ENCODE data around the gene RSRC1. TPM values are rescaled to one million over a fixed set of nuclear protein-coding genes. Genes with fewer than 3 reads are reported as not detected.

The RSRC1 gene
- total RNA-seq, 1 donor from 2014 or later, result 45.6 TPM

DNA sequence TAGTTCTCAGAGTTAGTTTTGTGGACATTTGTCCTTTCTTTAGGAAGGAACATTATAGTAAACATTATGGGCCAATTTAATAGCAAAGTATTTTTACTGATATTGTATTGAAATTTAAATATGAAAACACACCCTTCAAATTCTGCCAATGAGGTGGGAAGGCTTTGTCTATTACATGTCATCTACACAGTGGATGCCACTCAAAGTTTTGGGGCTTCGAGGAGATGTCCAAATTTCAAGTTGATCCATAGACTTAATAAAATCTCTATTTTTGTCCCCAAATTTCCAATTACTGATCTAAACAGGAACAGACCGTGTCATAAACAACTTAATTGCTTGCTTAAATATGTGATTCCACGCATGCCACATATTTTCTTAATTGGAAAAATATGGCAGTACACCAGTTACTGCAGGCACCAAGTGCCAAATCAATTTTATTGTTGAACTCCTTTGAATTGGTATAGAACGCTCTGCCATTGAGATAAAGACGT lies 5.4 kb upstream of the RSRC1 start:
- no peak for DNase-seq (ENCODE audit: low read depth)
- H3K4me3 ChIP-seq (ENCODE audit: low read depth, low read length), result no peak overlapping the region
- TF ChIP-seq, protein P1, sequence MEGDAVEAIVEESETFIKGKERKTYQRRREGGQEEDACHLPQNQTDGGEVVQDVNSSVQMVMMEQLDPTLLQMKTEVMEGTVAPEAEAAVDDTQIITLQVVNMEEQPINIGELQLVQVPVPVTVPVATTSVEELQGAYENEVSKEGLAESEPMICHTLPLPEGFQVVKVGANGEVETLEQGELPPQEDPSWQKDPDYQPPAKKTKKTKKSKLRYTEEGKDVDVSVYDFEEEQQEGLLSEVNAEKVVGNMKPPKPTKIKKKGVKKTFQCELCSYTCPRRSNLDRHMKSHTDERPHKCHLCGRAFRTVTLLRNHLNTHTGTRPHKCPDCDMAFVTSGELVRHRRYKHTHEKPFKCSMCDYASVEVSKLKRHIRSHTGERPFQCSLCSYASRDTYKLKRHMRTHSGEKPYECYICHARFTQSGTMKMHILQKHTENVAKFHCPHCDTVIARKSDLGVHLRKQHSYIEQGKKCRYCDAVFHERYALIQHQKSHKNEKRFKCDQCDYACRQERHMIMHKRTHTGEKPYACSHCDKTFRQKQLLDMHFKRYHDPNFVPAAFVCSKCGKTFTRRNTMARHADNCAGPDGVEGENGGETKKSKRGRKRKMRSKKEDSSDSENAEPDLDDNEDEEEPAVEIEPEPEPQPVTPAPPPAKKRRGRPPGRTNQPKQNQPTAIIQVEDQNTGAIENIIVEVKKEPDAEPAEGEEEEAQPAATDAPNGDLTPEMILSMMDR (conservative IDR thresholded peaks at IDR 0.05; ENCODE audit: low read depth, low read length), result no peak

DNA sequence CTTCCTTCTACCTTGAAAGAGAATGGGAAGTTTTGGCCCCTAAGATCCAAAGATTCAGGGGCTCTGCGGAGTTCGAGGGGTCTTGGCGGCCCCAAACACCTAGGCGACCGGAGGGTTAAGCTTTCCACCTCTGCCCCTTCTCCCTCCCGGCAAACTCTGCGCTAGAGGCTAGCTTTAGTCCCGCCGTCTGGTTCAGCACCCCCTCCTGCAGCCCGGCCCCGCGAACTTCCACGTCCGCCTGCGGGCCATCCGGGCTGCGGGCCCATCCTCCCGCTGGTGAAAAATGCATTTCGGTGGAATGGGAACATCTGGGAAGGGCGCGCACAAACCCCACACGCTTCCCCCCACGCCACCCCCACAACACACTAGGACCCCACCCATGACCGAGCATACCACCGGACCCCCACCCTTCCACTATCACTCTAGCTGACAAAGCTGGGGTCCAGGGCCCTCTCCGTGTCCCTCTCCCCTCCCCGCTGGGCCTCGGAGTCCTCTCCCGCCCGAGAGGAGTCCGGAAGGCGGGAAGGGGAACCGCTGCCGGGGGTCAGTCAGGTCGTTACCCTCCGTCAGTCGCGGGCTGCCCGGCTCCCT lies 4.7 kb upstream of the RSRC1 start:
- TF ChIP-seq, protein P1 (conservative IDR thresholded peaks at IDR 0.05; ENCODE audit: low read depth, low read length), result no peak
- no peak for DNase-seq (ENCODE audit: low read depth)
- peak overlapping the region; percentile 56 for H3K4me3 ChIP-seq (ENCODE audit: low read depth, low read length)

DNA sequence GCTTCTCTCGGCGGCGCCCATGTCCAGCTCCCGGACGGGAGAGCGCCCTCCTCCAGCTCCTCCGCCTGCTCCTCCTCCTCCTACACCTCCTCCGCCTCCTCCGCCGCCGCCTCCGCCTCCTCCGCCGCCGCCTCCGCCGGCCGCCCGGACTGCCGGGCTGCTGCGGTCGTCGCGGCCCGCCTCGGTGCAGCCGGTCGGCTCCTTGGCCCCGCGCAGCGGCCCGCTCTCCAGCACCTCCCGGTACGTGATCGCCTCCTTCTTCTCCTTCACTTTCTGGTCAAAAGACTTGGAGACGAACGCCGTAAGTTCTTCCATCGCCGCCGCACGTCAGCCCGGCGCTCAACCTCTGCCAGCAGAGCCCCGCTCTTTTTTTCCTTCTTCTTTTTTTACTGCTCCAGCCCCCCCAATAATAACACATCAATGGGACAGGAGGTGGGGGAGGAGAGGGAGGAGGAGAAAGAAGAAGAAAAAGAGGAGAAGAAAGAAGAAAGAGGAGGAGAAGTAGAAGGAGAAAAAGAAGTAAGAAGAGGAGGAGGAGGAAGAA lies 4.1 kb upstream of the RSRC1 start:
- DNase-seq (ENCODE audit: low read depth), result no peak
- H3K4me3 ChIP-seq (ENCODE audit: low read depth, low read length), result peak overlapping the region; percentile 56

DNA sequence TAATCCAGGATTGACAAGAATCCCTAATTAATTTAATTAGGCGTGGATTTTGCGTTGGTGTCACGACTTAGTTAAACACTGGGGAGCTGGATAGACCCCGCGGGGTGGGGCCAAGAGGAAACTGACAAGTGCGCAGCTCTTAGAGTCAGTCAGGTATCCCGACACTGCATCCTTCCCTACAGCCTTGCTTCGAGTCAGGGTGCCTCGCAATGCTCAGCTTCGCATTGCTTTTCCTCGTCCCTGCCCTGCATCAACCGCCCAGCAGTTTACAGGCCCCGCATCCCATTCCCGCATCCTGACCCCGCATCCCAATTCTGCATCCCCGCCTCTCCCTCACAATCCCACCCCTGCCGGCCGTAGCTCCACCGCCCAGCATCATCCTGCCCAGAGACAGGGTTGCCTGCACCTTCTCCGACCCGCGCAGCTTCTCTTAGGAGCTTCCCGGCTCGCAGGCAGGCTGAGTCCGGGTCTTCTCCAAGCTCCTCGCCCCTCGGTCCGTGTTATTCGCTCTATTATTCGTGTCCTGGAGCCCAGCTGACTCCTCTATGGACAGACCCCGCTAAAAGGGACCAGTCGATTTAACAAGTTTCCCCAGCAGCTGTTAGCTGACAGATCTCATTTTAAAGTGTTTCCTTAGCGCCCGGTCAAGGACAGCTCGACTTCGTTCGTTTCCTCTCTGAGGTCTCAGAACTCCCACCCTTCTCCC lies 3.0 kb upstream of the RSRC1 start:
- DNase-seq (ENCODE audit: low read depth), result no peak
- H3K4me3 ChIP-seq (ENCODE audit: low read depth, low read length), result no peak overlapping the region
- TF ChIP-seq, protein P1 (conservative IDR thresholded peaks at IDR 0.05; ENCODE audit: low read depth, low read length), result no peak

More for the DNA sequence above, 4.1 kb upstream of the RSRC1 start:
- TF ChIP-seq, protein P1 (conservative IDR thresholded peaks at IDR 0.05; ENCODE audit: low read depth, low read length), result no peak

DNA sequence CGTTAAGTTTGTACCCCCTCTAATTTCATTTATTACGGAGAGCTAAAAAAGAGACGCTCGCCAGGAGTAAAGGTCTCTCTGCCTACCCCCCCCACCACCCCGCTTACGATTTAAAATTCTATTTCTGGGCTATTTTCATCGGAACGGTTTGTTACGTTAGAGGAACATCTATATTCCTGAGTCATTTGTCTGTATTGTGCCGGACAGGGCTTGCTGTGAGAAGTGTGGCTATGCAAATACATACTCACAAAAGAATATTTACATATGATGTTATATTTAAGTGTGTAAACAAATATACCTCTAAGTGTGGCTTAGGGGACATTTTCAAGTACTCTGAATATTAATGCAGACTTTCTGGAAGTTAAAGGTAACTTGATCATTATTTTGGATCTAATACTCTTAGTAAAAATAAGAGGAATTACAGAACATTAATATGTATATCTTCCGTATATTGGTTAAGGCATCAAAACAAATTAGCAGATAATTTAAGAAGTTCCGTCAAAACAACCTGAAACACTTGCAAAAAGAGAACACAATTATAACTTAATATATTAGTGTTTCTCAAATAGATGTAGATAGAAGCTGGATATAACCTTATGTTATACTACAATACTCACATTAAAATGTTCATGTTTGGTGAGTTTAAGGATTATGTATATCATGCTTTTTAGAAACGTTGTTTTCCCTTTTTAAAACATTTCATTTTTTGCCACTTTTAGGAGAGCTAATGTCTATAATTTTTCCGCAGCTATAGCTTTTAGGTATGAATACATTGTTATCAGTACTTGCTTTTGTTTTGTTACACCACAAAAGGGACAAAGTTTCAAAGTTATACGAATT lies 2.1 kb upstream of the RSRC1 start:
- TF ChIP-seq, protein P1 (conservative IDR thresholded peaks at IDR 0.05; ENCODE audit: low read depth, low read length), result no peak
- H3K4me3 ChIP-seq (ENCODE audit: low read depth, low read length), result no peak overlapping the region
- DNase-seq (ENCODE audit: low read depth), result no peak

DNA sequence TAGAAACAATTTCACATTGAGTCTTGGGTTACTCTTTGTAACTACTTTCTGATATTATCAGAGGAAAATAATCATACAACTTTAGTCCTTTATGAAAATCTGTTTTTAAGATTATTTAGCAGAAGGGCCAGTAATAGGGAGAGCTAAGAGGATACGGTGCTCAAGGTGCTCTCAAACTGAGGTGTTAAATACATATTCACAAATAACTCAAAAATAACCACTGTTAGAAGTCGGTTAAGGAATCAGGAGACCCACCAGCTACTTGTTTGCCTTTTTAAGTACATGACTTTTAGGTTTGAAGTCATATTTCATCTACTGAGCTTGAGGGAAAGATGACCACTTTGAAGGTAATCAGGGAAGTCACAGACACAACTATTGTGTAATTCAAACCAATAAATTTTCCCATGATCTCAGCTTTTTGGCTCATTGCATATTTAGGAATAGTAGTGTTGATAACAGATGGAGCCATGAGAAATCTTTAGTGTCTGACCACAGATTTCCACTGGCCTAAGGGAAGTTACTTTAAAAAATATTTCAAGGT lies 1.4 kb upstream of the RSRC1 start:
- TF ChIP-seq, protein P1 (conservative IDR thresholded peaks at IDR 0.05; ENCODE audit: low read depth, low read length), result no peak
- no peak overlapping the region for H3K4me3 ChIP-seq (ENCODE audit: low read depth, low read length)
- no peak for DNase-seq (ENCODE audit: low read depth)
